HG02642 (cell line): ENCODE measurements around the gene LRRC49.
A peak's percentile ranks its signal among the peaks of the same experiment; 100 is the strongest.
"Not testable (repeated sequence)": the region's sequence is repeated elsewhere in the genome, so short reads cannot be mapped to it uniquely, and the experiment has no call there.

ENCODE experiments used
- ATAC-seq: cut with Tn5 transposase; IDR thresholded peaks from one replicate; pipeline ENCODE4 v1.9.1; 2021; ENCODE audit warnings: mild to moderate bottlenecking; ENCODE audit not compliant: unreplicated experiment, poor library complexity

Gene LRRC49

DNA sequence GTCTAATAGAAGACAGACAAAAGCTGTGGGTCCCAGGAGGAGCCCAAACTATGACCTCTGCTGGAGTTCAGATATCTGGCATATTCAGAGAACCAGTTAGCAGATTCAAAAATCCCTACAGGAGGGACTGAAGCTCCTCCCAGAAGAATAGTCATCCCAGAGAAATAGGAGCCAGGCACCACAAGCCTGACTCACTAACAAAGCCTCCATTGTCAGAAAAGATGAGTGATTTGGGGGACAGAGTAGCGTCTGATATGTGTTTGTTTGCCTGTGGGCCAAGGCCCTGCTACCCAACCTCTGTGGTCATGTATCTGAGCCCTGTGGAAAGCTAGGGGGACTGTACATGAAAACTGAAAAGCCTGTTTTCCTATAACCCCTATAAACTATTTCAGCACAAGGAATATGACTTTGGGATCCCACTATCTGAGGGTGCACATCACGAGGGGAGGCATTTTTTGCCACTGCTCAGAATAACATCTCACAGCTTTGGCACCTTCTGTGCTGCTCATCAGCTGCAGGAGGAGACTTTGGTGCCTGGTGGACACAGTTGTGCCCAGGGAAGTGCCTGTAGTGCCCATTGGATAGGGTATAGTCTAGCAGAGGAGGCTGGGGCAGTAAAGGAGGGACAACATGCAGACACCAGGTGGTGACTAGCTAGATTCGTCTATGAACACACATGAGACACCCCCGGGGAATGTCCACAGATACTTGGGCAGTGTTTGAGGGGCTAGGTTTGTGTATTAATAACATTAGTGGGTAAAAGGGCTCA is 29.0 kb upstream of the LRRC49 start:
- ATAC-seq = no peak

GRCh38 chr15:70866982-70867641 is 25.5 kb upstream of the LRRC49 start:
- no peak for ATAC-seq

DNA sequence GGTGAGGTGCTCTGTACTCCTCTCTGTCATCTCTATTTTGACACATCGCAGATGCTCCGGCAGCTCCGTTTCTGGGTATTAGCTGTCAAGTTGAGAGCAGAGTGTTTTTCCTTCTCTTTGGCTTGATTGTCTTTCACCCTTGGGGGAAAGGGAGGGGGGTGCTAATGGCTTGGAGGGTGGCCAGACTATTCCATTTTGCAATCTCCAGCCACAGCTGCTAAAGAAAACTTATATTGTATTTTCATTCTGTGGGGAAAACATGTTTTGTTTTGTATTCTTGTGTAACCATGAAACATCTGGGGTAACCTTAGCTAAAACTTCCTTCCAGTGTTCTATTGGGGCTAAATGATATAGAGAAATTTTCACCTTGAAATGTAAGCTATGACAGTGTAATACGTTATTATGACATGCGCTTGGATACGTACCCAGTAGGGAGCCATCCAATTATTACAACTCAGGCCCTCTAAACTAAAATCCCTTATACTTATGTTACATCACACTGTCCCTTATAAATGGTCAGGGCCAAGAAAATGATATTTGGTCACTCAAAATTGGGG is 24.6 kb upstream of the LRRC49 start:
- no peak for ATAC-seq

- no peak for ATAC-seq
Observed at GRCh38 chr15:70869346-70869745, 23.3 kb upstream of the LRRC49 start.

- ATAC-seq = no peak
Observed at GRCh38 chr15:70870051-70870450, 22.6 kb upstream of the LRRC49 start.

DNA sequence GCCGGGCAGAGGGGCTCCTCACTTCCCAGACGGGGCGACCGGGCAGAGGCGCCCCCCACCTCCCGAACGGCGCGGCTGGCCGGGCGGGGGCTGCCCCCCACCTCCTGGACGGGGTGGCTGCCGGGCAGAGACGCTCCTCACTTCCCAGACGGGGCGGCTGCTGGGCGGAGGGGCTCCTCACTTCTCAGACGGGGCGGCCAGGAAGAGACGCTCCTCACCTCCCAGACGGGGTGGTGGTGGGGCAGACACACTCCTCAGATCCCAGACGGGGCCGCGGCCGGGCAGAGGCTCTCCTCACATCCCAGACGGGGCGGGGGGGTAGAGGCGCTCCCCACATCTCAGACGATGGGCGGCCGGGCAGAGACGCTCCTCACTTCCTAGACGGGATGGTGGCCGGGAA is 21.1 kb upstream of the LRRC49 start:
- not testable (repeated sequence) for ATAC-seq

- ATAC-seq = no peak
Observed at GRCh38 chr15:70873232-70874054, 19.2 kb upstream of the LRRC49 start.

- ATAC-seq = no peak
Observed at GRCh38 chr15:70875001-70875782, 17.4 kb upstream of the LRRC49 start.

- ATAC-seq = no peak
Observed at GRCh38 chr15:70876011-70876410, 16.6 kb upstream of the LRRC49 start.

GRCh38 chr15:70876683-70877082 is 15.9 kb upstream of the LRRC49 start:
- ATAC-seq = no peak

- ATAC-seq = no peak
Observed at GRCh38 chr15:70879401-70879800, 13.2 kb upstream of the LRRC49 start.

DNA sequence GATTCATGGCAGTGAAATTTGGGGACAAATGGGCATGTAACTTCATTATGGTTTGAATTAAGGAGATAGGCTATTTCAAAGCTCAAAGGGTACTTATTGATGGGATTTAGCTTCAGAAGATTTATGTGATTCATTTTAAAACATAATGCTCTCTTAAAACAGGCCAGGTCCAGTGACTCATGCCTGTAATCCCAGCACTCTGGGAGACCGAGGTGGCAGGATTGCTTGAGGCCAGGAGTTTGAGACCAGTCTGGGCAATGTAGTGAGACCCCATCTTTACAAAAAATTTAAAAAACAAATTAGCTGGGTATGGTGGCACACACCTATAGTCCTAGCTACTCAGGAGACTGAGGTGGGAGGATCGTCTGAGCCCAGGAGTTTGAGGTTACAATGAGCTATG is 11.8 kb upstream of the LRRC49 start:
- no peak for ATAC-seq

DNA sequence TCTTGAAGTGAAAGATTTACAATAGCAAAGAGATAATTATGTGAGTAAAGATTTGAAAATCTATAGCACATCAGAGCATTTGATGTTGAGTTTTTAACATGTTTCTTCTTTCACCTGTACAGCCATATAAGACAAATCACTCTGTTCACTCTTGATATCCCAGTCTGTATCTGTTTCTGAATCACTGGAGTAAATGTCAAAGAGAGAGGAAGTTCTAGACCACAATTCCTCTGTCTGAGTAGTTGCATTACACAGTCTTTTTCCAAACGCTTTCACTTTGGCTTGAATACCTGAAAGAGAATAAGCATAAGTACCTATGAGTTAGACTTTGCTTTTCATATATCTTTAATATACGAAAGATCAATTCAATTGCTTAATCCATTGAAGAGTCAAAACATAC is 10.3 kb upstream of the LRRC49 start:
- ATAC-seq = no peak

DNA sequence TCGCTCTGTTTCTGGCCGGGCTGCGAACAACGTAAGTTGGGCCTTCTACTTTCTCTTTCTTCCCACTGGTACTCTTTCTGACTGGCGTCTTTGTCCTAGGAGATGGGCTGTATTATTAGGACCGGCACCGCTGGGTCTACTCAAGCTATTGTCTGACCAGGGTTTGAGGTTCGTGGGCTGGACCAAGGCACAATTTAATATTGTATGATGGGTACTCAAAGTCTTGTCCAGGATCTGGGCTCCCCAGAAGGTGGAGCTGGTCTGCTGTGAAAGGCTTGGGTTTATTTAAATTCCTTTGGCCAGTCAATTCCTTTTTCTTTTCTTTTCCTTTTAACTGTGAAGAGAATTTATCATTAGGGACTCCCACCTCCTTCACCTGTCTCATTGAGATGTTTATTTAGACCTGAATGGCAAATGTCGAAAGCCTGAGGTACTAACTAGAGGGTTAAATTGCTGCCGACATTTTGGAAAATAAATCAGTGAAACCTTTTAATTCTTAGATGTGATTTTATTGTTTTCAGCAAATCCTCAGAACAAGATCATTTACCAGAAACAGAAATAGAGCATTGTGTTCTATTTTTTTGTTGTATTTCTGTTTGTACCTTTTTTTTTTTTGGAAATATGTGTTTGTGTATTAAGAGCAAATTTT is 410 bp downstream of the LRRC49 start:
- peak; percentile 30 for ATAC-seq

- no peak for ATAC-seq
Observed at GRCh38 chr15:70902107-70902506, 9.5 kb downstream of the LRRC49 start.

DNA sequence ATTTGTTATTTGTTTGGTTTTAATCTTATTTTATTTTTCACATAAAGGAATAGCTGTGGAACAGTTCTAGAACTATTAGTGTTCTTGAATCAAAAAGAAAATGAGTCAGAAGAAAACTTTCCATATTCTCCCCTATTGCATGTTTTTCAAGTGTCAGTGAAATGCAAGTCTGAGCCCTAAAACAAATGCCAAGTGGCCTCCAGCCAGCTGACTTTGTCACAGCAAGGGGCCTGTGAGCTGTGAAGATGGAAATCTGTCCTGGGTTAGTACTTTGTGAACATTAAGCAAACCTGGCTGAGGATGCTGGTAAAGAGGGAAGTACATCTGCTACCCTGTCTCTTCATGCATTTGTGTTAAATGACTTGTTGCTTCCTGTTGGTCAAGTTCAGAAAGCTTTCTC is 14.2 kb downstream of the LRRC49 start:
- ATAC-seq = no peak

- no peak for ATAC-seq
Observed at GRCh38 chr15:70907784-70908471, 15.3 kb downstream of the LRRC49 start.

DNA sequence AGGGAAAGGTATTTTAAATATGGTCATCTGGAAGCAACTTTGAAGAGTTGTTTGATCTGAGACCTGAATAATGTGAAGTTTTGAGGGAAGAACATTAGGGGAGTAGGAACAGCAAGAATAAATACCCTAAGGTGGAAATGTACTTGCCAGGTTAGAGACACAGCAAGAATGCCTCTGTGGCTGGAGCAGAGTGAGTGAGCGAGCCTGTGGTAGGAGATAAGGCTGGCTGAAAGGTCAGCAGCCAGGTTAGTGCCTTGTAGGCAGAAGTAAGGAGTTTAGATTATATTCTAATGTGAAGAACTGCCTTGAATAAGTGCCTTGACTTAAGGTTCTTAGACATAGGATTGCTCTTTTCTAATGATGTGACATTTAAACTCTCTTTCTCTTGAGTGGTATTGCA is 18.3 kb downstream of the LRRC49 start:
- ATAC-seq = no peak

GRCh38 chr15:70912187-70912586 is 19.6 kb downstream of the LRRC49 start:
- ATAC-seq = no peak
